ENCODE data around the gene SH2B3. TPM values are rescaled to one million over a fixed set of nuclear protein-coding genes. Genes with fewer than 3 reads are reported as not detected.

The SH2B3 gene
- total RNA-seq, 4 donors from 2014 or later = 3.3 to 16.2 (median 5.6) TPM

DNA sequence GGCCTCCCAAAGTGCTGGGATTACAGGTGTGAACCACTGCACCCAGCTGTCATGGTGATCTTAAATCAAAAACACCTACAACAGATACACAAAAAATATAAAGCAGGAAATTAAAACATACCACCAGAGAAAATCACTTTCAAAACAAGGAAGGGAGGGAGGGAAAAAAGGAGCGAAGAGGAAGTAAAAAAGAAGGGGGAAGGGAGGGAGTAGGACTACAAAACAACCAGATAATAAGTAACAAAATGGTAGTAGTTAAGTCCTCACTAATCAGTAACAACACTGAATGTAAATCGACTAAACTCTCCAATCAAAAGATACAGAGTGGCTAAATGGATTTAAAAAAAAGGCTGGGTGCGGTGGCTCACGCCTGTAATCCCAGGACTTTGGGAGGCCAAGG, 89.0 kb downstream of the SH2B3 start:
- peaks cover 0 to 95% (median 12%) of the 10 kb centered on the region in 3 donors for H3K36me3 ChIP-seq
- H3K4me3 ChIP-seq = no peak overlapping the region
- no peak for DNase-seq
- H3K27ac ChIP-seq = no peak overlapping the region
- TF ChIP-seq, protein P1, sequence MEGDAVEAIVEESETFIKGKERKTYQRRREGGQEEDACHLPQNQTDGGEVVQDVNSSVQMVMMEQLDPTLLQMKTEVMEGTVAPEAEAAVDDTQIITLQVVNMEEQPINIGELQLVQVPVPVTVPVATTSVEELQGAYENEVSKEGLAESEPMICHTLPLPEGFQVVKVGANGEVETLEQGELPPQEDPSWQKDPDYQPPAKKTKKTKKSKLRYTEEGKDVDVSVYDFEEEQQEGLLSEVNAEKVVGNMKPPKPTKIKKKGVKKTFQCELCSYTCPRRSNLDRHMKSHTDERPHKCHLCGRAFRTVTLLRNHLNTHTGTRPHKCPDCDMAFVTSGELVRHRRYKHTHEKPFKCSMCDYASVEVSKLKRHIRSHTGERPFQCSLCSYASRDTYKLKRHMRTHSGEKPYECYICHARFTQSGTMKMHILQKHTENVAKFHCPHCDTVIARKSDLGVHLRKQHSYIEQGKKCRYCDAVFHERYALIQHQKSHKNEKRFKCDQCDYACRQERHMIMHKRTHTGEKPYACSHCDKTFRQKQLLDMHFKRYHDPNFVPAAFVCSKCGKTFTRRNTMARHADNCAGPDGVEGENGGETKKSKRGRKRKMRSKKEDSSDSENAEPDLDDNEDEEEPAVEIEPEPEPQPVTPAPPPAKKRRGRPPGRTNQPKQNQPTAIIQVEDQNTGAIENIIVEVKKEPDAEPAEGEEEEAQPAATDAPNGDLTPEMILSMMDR (IDR thresholded peaks at IDR 0.05) = no peak
- no peak for TF ChIP-seq POLR2A (IDR thresholded peaks at IDR 0.05)
- H3K27me3 ChIP-seq = no peaks in the 10 kb centered on the region
- no peaks in the 10 kb centered on the region for H3K9me3 ChIP-seq
- H3K4me1 ChIP-seq = peaks cover 0 to 7% (median 4%) of the 10 kb centered on the region in 3 donors
- intact Hi-C loops (cut with DNase I) = no loop called here
- WGBS, 2 donors = 87 to 96% methylated on average over 4 of the region's 4 CpGs

Other genes starting within 250 kb of the SH2B3 start
- 10 to 100 TPM in 1 of 4 donors, 1 to 10 TPM in 3; 6.9 to 29.9 (median 7.8) TPM for gene PHETA1, start 36.8 kb upstream of the SH2B3 start, total RNA-seq
- gene ATXN2, start 193.4 kb downstream of the SH2B3 start, total RNA-seq = 10 to 100 TPM; 11.4 to 36.2 (median 25.4) TPM

Measured in esophagus squamous epithelium (tissue), 5 donors.